ENCODE results near the gene TMPRSS12.
"Not testable (repeated sequence)": the region's sequence is repeated elsewhere in the genome, so short reads cannot be mapped to it uniquely, and the experiment has no call there.

DNA sequence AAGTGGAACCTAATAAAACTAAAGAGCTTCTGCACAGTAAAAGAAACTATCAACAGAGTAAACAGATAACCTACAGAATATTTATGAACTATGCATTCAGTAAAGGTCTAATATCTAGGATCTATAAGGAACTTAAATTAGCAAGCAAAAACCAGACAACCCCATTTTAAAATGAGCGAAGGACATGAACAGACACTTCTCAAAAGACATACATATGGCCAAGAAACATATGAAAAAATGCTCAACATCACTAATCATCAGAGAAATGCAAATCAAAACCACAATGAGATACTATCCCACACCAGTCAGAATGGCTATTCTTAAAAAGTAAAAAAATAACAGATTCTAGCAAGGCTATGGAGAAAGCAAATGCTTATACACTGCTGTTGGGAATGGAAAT is 12.5 kb downstream of the TMPRSS12 start:
- not testable (repeated sequence) for TF ChIP-seq CTCF (conservative IDR thresholded peaks at IDR 0.05; ENCODE audit: low read length); EZH2phosphoT487 (IDR thresholded peaks at IDR 0.05; ENCODE audit: borderline replicate concordance, low read depth, low read length)

Data from OCI-LY7 (cell line).